Upper lobe of left lung (tissue), 6 donors: ENCODE results near the gene HSPA13. TPM values are rescaled to one million over a fixed set of nuclear protein-coding genes. Genes with fewer than 3 reads are reported as not detected.

Experiments
- ATAC-seq, 2 donors: fragments of 200-7000 bp; cut with Tn5 transposase; one replicate each; pipeline ENCODE4 v1.9.1; 2022; ENCODE audit warnings: mild to moderate bottlenecking in 2 of 2, moderate library complexity in 2 of 2; ENCODE audit not compliant: low FRiP score in 2 of 2
- DNase-seq, 2 donors: peaks; one replicate each; pipeline ENCODE4 v3.0.0-alpha.2; 2019 to 2020
- H3K27ac ChIP-seq, 4 donors: fragments of 200-600 bp; sonication (generic); one replicate each; pipeline ENCODE4 v1.5.1; 2016 to 2019
- H3K27me3 ChIP-seq, 4 donors: fragments of 200-600 bp; sonication (generic); one replicate each; pipeline ENCODE4 v1.5.1; 2017 to 2019
- H3K36me3 ChIP-seq, 4 donors: fragments of 200-600 bp; sonication (generic); one replicate each; pipeline ENCODE4 v1.5.1; 2016 to 2019
- H3K4me1 ChIP-seq, 4 donors: fragments of 200-600 bp; sonication (generic); one replicate each; pipeline ENCODE4 v1.5.1; 2018 to 2019
- H3K4me3 ChIP-seq, 4 donors: fragments of 200-600 bp; sonication (generic); one replicate each; pipeline ENCODE4 v1.5.1; 2017 to 2019; ENCODE audit warnings: mild to moderate bottlenecking in 2 of 4, moderate library complexity in 1 of 4
- H3K9me3 ChIP-seq, 4 donors: fragments of 200-600 bp; sonication (generic); one replicate each; pipeline ENCODE4 v1.5.1; 2018 to 2019
- CTCF ChIP-seq, 6 experiments: fragments of 450-650 bp in 4 of 6; fragments of 200-600 bp in 2 of 6; sonication (generic) in 2 of 6; IDR thresholded peaks; one replicate each; pipeline ENCODE4 v1.5.1; 2016 to 2019; ENCODE audit warnings: antibody characterized with exemption in 6 of 6
- EP300 ChIP-seq, 4 donors: sonication (generic); formaldehyde crosslinking; IDR thresholded peaks; one replicate each; pipeline ENCODE4 v1.5.1; 2017; ENCODE audit warnings: antibody characterized with exemption in 4 of 4, control low read depth in 2 of 4
- POLR2A ChIP-seq, 4 donors: fragments of 450-650 bp; IDR thresholded peaks; one replicate each; pipeline ENCODE4 v1.5.1; 2016 to 2017; ENCODE audit warnings: antibody characterized with exemption in 4 of 4, mild to moderate bottlenecking in 2 of 4
- POLR2AphosphoS5 ChIP-seq, 2 donors: sonication (generic); formaldehyde crosslinking; IDR thresholded peaks; one replicate each; pipeline ENCODE4 v1.5.1; 2017; ENCODE audit warnings: antibody characterized with exemption in 2 of 2
- WGBS, 2 donors: methylation state at CpG; one replicate each; pipeline ENCODE4 v1.1.5; 2017 to 2018; 5-methylcytosine and 5-hydroxymethylcytosine counted together
- total RNA-seq, 6 donors: library from RNA; depleted of rRNA in 4 of 6; stranded (reverse); fragments of >200 nt in 4 of 6; gene quantifications; one replicate each; pipeline versions ENCODE4 v1.1.0 to v1.2.1, GENCODE V29; 2016 to 2021
- donor health status: DM: no; HTN: no; CAD: no; lungs with moderate emphysema.
- donor health status: DM: no; HTN: yes; CAD: no; lungs with severe emphysema.

HSPA13 gene
- total RNA-seq: 10 to 100 TPM in 4 of 6 donors, 1 to 10 TPM in 2; 2.1 to 30.2 (median 22.6) TPM

GRCh38 chr21:14382835-14383595, at the start of gene HSPA13:
HSPA13 (minus strand) TSS chr21:14383146; CDS start chr21:14383119, 27 bp downstream.
- TF ChIP-seq POLR2A (IDR thresholded peaks at IDR 0.05) (peak in 3 of 4 donors; percentile 38 to 78 (median 40)), POLR2AphosphoS5 (IDR thresholded peaks at IDR 0.05) (peak; percentile 77 to 78), CTCF (IDR thresholded peaks at IDR 0.05) (peak in 1 of 6 experiments; percentile 23), EP300 (IDR thresholded peaks at IDR 0.05) (no peak)
- Histone ChIP-seq H3K27ac (peak within 1 kb of the TSS; percentile 84 to 92 (median 90)), H3K36me3 (peaks cover 3 to 7% (median 4%) of the 10 kb centered on the region in 4 donors), H3K27me3 (no peaks in the 10 kb centered on the region), H3K9me3 (no peaks in the 10 kb centered on the region), H3K4me1 (peaks cover 14 to 29% (median 23%) of the 10 kb centered on the region in 4 donors), H3K4me3 (peak within 1 kb of the TSS; percentile 63 to 93 (median 78))
- WGBS, 2 donors: 1% methylated on average over 16 to 45 of the region's 46 CpGs
- peak; percentile 99 to 100 for ATAC-seq
- DNase-seq: peak; percentile 94 to 100

- Histone ChIP-seq H3K36me3 (no peaks in the 10 kb centered on the region), H3K4me3 (no peak overlapping the region), H3K4me1 (no peaks in the 10 kb centered on the region), H3K27me3 (no peaks in the 10 kb centered on the region), H3K9me3 (peaks cover 0 to 30% (median 17%) of the 10 kb centered on the region in 4 donors), H3K27ac (no peak overlapping the region)
- no peak for DNase-seq
- ATAC-seq: no peak
- 89% methylated on average over 2 of the region's 2 CpGs for WGBS, 2 donors
- TF ChIP-seq POLR2A (IDR thresholded peaks at IDR 0.05): no peak
- no peak for TF ChIP-seq POLR2AphosphoS5 (IDR thresholded peaks at IDR 0.05)
- no peak for TF ChIP-seq CTCF (IDR thresholded peaks at IDR 0.05)
- no peak for TF ChIP-seq EP300 (IDR thresholded peaks at IDR 0.05)
Observed at GRCh38 chr21:14418920-14419319, 36.0 kb upstream of the HSPA13 start.

GRCh38 chr21:14414932-14415508, 32.1 kb upstream of the HSPA13 start:
- peaks cover 0 to 26% (median 15%) of the 10 kb centered on the region in 4 donors for H3K9me3 ChIP-seq
- H3K27me3 ChIP-seq: no peaks in the 10 kb centered on the region
- H3K27ac ChIP-seq: no peak overlapping the region
- no peaks in the 10 kb centered on the region for H3K4me1 ChIP-seq
- ATAC-seq (no peak), DNase-seq (no peak)
- WGBS, 2 donors: 54 to 59% methylated on average over 2 of the region's 2 CpGs
- TF ChIP-seq POLR2AphosphoS5 (IDR thresholded peaks at IDR 0.05): no peak
- TF ChIP-seq EP300 (IDR thresholded peaks at IDR 0.05): no peak
- TF ChIP-seq POLR2A (IDR thresholded peaks at IDR 0.05): no peak
- no peaks in the 10 kb centered on the region for H3K36me3 ChIP-seq
- no peak overlapping the region for H3K4me3 ChIP-seq

- WGBS, 2 donors: 26 to 37% methylated on average over 2 of the region's 2 CpGs
- H3K27ac ChIP-seq: no peak overlapping the region
- TF ChIP-seq POLR2A (IDR thresholded peaks at IDR 0.05) (no peak), CTCF (IDR thresholded peaks at IDR 0.05) (no peak), EP300 (IDR thresholded peaks at IDR 0.05) (no peak)
- ATAC-seq (no peak), DNase-seq (no peak)
- no peaks in the 10 kb centered on the region for H3K27me3 ChIP-seq
- no peaks in the 10 kb centered on the region for H3K4me1 ChIP-seq
- no peaks in the 10 kb centered on the region for H3K36me3 ChIP-seq
- no peak overlapping the region for H3K4me3 ChIP-seq
- no peaks in the 10 kb centered on the region for H3K9me3 ChIP-seq
Observed at GRCh38 chr21:14405962-14406361, 23.0 kb upstream of the HSPA13 start.

GRCh38 chr21:14405225-14405624, 22.3 kb upstream of the HSPA13 start:
- Histone ChIP-seq H3K36me3 (no peaks in the 10 kb centered on the region), H3K9me3 (no peaks in the 10 kb centered on the region), H3K27me3 (no peaks in the 10 kb centered on the region), H3K4me3 (no peak overlapping the region), H3K4me1 (no peaks in the 10 kb centered on the region), H3K27ac (no peak overlapping the region)
- TF ChIP-seq POLR2A (IDR thresholded peaks at IDR 0.05): no peak
- no peak for TF ChIP-seq EP300 (IDR thresholded peaks at IDR 0.05)
- TF ChIP-seq POLR2AphosphoS5 (IDR thresholded peaks at IDR 0.05): no peak
- no peak for TF ChIP-seq CTCF (IDR thresholded peaks at IDR 0.05)
- no peak for DNase-seq
- WGBS, 2 donors: 60 to 71% methylated on average over 1 of the region's 1 CpG
- ATAC-seq: no peak
